ENCODE results near the gene CA11.

GRCh38 chr19:48603449-48603848 lies 42.5 kb downstream of the CA11 start:
- no peak for TF ChIP-seq POLR2A (IDR thresholded peaks at IDR 0.05)
- TF ChIP-seq, protein P1, sequence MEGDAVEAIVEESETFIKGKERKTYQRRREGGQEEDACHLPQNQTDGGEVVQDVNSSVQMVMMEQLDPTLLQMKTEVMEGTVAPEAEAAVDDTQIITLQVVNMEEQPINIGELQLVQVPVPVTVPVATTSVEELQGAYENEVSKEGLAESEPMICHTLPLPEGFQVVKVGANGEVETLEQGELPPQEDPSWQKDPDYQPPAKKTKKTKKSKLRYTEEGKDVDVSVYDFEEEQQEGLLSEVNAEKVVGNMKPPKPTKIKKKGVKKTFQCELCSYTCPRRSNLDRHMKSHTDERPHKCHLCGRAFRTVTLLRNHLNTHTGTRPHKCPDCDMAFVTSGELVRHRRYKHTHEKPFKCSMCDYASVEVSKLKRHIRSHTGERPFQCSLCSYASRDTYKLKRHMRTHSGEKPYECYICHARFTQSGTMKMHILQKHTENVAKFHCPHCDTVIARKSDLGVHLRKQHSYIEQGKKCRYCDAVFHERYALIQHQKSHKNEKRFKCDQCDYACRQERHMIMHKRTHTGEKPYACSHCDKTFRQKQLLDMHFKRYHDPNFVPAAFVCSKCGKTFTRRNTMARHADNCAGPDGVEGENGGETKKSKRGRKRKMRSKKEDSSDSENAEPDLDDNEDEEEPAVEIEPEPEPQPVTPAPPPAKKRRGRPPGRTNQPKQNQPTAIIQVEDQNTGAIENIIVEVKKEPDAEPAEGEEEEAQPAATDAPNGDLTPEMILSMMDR (IDR thresholded peaks at IDR 0.05): no peak

Data from lower leg skin (tissue), 3 donors.